ENCODE measurements around the gene STMP1. TPM values are rescaled to one million over a fixed set of nuclear protein-coding genes. Genes with fewer than 3 reads are reported as not detected.

The STMP1 gene
- total RNA-seq, 1 donor from 2014 or later = 29.7 TPM

- no peak for TF ChIP-seq EZH2 (IDR thresholded peaks at IDR 0.05; ENCODE audit: insufficient read depth, low read length)
- TF ChIP-seq, protein P1, sequence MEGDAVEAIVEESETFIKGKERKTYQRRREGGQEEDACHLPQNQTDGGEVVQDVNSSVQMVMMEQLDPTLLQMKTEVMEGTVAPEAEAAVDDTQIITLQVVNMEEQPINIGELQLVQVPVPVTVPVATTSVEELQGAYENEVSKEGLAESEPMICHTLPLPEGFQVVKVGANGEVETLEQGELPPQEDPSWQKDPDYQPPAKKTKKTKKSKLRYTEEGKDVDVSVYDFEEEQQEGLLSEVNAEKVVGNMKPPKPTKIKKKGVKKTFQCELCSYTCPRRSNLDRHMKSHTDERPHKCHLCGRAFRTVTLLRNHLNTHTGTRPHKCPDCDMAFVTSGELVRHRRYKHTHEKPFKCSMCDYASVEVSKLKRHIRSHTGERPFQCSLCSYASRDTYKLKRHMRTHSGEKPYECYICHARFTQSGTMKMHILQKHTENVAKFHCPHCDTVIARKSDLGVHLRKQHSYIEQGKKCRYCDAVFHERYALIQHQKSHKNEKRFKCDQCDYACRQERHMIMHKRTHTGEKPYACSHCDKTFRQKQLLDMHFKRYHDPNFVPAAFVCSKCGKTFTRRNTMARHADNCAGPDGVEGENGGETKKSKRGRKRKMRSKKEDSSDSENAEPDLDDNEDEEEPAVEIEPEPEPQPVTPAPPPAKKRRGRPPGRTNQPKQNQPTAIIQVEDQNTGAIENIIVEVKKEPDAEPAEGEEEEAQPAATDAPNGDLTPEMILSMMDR (IDR thresholded peaks at IDR 0.05; ENCODE audit: insufficient read depth, low read depth, low read length) = no peak
- no peak for FAIRE-seq
Measured at GRCh38 chr7:135723411-135723810, 61.1 kb downstream of the STMP1 start.

More at GRCh38 chr7:135723411-135723810, 61.1 kb downstream of the STMP1 start:
- no peak overlapping the region for H3K4me2 ChIP-seq (ENCODE audit: low read length)
- Mint-ChIP-seq H3K4me3 (ENCODE audit: unreplicated experiment) (no peak overlapping the region), H3K36me3 (ENCODE audit: low read depth, unreplicated experiment) (no peaks in the 10 kb centered on the region), H3K9me3 (ENCODE audit: unreplicated experiment) (no peaks in the 10 kb centered on the region), H3K4me1 (ENCODE audit: low read depth, unreplicated experiment) (no peaks in the 10 kb centered on the region), H3K27me3 (ENCODE audit: low read depth, unreplicated experiment) (peaks cover 9% of the 10 kb centered on the region), H3K27ac (ENCODE audit: unreplicated experiment) (no peak overlapping the region)
- DNase-seq (ENCODE audit: low read depth) = no peak
- H3K27ac ChIP-seq (ENCODE audit: low read depth, low read length) = no peak overlapping the region
- no peak overlapping the region for H3K9ac ChIP-seq (ENCODE audit: low read length)
- H3K79me2 ChIP-seq (ENCODE audit: insufficient read depth, low read length) = no peaks in the 10 kb centered on the region
- no peaks in the 10 kb centered on the region for H3K36me3 ChIP-seq (ENCODE audit: insufficient read depth, low read length)
- no peak overlapping the region for H3K4me3 ChIP-seq (ENCODE audit: insufficient read depth, low read depth, low read length)
- H3K4me1 ChIP-seq (ENCODE audit: insufficient read depth, low read length) = no peaks in the 10 kb centered on the region
- no peaks in the 10 kb centered on the region for H3K27me3 ChIP-seq (ENCODE audit: insufficient read depth, low read length)
- no peak overlapping the region for H2AFZ ChIP-seq (ENCODE audit: low read depth, low read length)
- no peaks in the 10 kb centered on the region for H3K9me3 ChIP-seq (ENCODE audit: insufficient read depth, low read depth, low read length)
- H4K20me1 ChIP-seq (ENCODE audit: insufficient read depth, low read length) = no peaks in the 10 kb centered on the region

Other genes starting within 250 kb of the STMP1 start
- 22.1 and 24.9 TPM in 2 replicates for gene CNOT4, start 152.4 kb upstream of the STMP1 start, total RNA-seq
- 47.1 and 50.5 TPM in 2 replicates for gene NUP205, start 104.6 kb upstream of the STMP1 start, total RNA-seq
- 0.07 TPM in 1 of 2 replicates, not detected in the other for gene SLC13A4, start 65.7 kb downstream of the STMP1 start, total RNA-seq
- gene FAM180A, start 86.3 kb downstream of the STMP1 start, total RNA-seq = not detected in 2 replicates

Data from astrocyte (in vitro differentiated cells and primary cell).